Fibroblast of mammary gland (primary cell): ENCODE results near the gene CHCHD10.

ENCODE experiments used
- DNase-seq: peaks from one replicate; pipeline ENCODE4 v3.0.0-alpha.2; 2010; ENCODE audit warnings: low read depth
- H3K4me3 ChIP-seq: 2 replicates; pipeline ENCODE4 v1.5.1; 2011; ENCODE audit warnings: low read depth, mild to moderate bottlenecking, low read length, moderate library complexity; ENCODE audit not compliant: control insufficient read depth
- CTCF ChIP-seq: conservative IDR thresholded peaks from 2 replicates; pipeline ENCODE4 v1.5.1; 2011; ENCODE audit warnings: low read depth, low read length, inconsistent platforms; ENCODE audit not compliant: control insufficient read depth, insufficient read depth

Gene CHCHD10

GRCh38 chr22:23754980-23755636, 12.7 kb downstream of the CHCHD10 start:
- no peak for TF ChIP-seq CTCF
- no peak overlapping the region for H3K4me3 ChIP-seq
- no peak for DNase-seq

GRCh38 chr22:23754220-23754919, 13.4 kb downstream of the CHCHD10 start, which contains the start of gene VPREB3:
Gene VPREB3, minus strand, starts transcription at chr22:23754425. Its CDS starts 62 bp downstream, at chr22:23754363.
- DNase-seq, result no peak
- no peak within 1 kb of the TSS for H3K4me3 ChIP-seq
- TF ChIP-seq CTCF, result no peak

- DNase-seq, result no peak
- no peak for TF ChIP-seq CTCF
- H3K4me3 ChIP-seq, result no peak overlapping the region
Measured at GRCh38 chr22:23753385-23753784, 14.4 kb downstream of the CHCHD10 start.

- no peak for DNase-seq
- no peak for TF ChIP-seq CTCF
- no peak overlapping the region for H3K4me3 ChIP-seq
Measured at GRCh38 chr22:23752750-23753149, 15.0 kb downstream of the CHCHD10 start.

DNA sequence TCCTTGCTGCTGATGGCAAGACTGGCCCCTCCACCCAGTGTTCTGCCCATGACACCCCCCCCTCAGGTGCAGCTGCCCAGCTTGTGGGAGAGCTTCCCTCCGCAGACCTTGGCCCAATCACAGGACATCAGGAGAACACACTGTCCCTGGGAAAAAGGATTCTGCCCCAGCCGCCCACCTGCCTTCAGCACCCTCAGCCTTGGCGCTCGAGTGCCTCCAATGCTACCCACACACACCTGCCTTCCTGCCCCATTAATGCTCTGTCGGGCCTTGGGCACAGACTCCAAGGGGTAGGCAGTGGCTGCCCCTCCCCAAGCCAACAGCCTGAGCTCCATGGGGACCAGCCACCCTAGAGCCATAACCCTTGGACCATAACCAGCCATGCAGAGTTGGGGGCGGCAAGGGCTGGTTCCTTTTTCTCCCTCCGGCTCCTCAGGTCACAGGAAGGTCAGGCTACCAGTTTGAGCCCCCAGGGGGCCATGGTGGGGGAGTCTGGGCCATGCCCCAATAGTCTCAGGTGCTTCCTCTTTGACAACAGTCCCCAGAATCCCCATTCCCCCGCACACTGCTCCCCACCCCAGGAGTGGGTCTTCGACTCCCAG, 15.6 kb downstream of the CHCHD10 start:
- TF ChIP-seq CTCF, result no peak
- no peak overlapping the region for H3K4me3 ChIP-seq
- no peak for DNase-seq

DNA sequence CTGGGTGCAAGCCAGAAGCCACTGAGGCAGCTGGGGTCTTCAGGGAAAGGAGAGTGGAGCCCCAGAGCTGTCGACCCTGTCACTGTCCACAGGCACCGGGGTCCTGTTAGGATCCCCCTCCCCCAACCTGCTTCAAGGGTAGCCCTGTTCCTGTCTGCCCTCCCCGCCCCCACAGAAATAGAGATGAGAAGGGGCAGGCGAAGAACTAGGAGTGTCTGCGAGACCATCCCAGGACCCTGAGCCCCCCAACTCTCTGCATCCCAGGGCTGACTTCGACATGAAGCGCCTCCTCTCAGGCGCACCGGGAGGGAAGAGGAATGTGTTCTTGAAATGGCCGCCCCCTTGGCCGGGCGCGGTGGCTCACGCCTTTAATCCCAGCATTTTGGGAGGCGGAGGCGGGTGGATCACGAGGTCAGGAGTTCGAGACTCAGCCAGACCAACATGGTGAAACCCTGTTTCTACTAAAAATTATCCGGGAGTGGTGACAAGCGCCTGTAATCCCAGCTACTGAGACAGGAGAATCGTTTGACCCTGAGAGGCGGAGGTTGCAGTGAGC, 16.3 kb downstream of the CHCHD10 start:
- TF ChIP-seq CTCF, result no peak
- DNase-seq, result peak; percentile 17

More for the DNA sequence above, 16.3 kb downstream of the CHCHD10 start:
- H3K4me3 ChIP-seq, result peak overlapping the region; percentile 65
